Measurements from ENCODE around the gene DUSP1. TPM values are rescaled to one million over a fixed set of nuclear protein-coding genes. Genes with fewer than 3 reads are reported as not detected.

The DUSP1 gene
- total RNA-seq, 1 experiment from 2014 or later = 275 TPM

DNA sequence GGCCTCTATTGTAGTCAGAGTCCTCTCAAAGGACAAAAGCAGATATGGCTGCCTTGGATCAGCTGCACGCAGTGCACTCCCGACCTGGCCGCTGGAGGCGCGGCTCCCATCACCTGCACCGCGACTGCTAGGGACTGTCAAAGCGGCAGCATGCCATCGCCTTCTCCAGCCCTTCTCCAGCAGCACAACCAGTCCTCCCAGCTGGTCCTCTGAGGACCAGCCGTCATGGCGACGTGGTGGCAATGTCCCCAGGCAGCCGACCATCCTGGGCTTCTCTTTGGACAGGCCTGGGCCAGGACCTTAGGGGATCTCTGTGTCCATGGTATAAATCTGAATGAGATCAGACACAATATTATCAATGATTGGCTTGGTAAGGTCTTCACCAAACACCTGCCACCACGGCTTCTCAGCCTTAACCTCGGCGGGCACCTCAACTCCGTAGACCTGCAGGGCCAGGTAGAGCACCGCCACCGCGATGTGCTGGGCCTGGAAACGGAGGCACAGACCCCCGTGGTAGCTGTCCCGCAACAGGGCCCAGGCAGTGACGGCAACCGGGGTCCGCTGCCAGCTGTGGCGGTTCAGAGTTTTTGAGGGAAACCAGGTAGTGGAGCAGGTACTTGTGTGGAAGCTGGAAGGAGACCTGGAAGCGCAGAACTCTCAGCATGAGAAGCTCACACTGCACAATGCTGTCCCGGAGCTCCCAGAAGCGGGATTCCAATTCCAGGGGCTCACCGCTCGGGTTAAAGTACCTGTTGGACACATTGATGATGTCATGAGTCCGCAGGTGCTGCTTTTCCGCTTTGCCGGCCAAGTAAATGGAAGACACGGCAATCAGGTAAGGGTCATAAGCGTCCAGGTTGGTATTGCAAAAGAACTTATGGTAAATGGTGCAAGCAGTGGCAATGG is 8.5 kb downstream of the DUSP1 start:
- no peak for DNase-seq (ENCODE audit: low spot score)

DNA sequence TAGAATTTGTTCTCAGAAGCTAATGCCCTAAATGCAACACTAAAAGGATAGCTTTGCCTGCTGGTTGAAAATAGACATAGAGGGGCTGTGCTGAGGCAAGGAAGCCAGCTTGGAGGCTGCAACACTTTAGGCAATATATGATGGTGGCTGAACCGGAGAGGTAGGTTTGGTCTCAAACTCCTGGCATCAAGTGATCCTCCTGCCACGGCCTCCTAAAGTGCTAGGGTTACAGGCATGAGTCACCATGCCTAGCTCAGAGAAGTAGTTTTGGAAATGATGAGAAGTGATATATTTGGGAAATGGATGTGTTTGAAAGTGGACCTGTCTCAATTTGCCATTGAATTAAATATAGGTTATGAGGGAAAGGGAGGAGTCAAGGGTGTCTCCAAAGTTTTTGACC is 10.0 kb downstream of the DUSP1 start:
- DNase-seq (ENCODE audit: low spot score) = no peak

GRCh38 chr5:172760136-172760535 is 10.9 kb downstream of the DUSP1 start:
- DNase-seq (ENCODE audit: low spot score) = no peak

DNA sequence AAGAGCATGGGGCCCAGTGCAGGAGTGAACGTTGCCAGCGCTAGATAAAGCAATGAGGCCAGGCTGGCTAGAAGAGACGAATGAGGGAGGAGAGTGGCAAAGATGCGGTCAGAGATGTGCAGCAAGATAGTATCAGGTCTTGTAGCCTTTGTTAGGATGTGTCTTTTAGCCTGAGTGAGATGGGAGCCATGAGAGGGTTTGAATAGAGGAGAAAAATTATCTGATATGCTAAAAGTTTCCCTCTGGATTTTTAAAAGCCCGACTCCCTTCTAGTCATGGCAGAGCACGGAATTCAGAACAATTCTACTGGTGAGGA is 12.2 kb downstream of the DUSP1 start:
- no peak for DNase-seq (ENCODE audit: low spot score)

GRCh38 chr5:172758077-172758833 is 12.7 kb downstream of the DUSP1 start:
- peak; percentile 50 for DNase-seq (ENCODE audit: low spot score)

DNA sequence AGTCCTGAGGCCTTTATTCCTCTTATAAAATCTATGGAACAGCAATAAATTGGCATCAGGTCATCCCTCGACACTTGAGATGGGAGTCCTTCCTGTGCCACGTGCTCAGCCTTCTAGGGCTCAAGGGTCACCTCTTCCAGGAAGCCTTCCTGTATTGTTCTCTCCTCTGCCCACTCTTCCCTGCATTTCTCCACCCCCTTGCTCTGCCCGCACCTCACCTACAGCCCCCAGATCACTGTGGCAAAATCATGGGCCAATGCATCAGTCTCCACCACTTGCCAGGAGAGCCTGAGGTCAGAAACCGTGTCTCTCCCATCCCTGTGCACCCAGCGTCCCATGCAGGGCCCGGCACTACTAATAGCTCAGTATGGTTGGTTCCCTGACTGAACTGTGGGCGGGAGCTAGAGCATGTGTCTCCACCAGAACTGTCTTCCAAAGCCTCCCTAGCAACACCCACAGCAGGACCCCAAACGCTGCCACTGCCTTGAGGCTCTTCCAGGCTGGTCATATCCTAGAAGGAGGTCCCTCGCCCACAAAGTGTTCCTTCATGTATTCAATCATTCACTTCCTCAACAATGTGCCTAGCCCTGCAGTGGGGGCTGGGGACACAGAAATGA is 13.5 kb downstream of the DUSP1 start:
- no peak for DNase-seq (ENCODE audit: low spot score)

GRCh38 chr5:172756764-172757393 is 14.1 kb downstream of the DUSP1 start:
- DNase-seq (ENCODE audit: low spot score) = no peak

- no peak for DNase-seq (ENCODE audit: low spot score)
These were observed 16.2 kb downstream of the DUSP1 start for GRCh38 chr5:172754596-172755356.

DNA sequence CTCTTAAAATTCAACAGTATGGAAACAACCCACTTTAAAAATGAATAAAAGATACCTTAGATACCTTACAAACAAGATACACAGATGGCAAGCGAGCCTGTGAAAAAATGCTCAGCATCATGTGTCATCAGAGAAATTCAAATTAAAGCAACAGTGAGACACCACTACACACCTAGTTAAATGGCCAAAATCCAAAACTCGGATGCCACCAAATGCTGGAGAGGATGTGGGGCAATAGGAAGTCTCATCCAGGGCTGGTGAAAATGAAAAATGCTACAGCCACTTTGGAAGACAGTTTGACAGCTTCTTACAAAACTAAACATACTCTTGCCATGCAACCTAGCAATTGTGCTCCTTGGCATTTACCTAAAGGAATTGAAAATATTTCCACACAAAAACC is 17.9 kb downstream of the DUSP1 start:
- no peak for DNase-seq (ENCODE audit: low spot score)

GRCh38 chr5:172751761-172752510 is 19.1 kb downstream of the DUSP1 start:
- no peak for DNase-seq (ENCODE audit: low spot score)

DNA sequence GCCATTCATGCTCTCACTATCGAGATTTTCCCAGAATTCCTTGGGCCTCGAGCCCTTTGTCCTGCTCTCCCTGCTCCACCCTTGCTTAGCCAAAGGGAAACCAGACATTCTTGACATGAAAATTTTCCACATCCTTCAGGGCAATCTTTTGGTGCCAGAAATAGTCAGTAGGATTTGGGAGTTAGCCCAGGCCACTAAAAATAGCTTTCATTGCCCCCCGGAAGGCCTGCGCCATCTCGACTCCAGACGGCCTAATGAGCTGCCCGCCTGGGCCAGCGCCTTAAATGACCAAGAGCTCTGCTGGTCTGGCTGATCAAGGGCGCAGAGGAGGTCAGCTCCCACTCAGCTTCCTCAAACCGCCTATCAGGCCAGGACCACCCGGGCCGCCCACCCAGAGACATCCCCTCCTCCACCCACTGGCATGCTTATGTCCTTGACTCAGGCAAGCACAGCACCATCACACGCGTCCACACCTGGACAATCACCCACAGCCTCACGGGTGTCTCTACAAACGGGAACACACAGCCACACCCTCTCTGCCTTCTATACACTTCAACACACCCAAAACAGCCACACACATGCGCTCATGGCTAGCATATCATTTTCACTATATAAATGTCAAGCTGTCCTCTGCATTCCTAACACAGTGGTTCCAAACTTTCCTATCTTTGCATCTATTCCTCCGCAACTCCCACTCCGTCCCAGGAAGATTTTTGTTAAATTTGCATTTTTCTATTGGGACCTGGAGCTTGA is 20.9 kb downstream of the DUSP1 start:
- DNase-seq (ENCODE audit: low spot score) = peak; percentile 50

- DNase-seq (ENCODE audit: low spot score) = no peak
These were observed 21.9 kb downstream of the DUSP1 start for GRCh38 chr5:172749076-172749475.

GRCh38 chr5:172748341-172748843 is 22.6 kb downstream of the DUSP1 start:
- DNase-seq (ENCODE audit: low spot score) = no peak

DNA sequence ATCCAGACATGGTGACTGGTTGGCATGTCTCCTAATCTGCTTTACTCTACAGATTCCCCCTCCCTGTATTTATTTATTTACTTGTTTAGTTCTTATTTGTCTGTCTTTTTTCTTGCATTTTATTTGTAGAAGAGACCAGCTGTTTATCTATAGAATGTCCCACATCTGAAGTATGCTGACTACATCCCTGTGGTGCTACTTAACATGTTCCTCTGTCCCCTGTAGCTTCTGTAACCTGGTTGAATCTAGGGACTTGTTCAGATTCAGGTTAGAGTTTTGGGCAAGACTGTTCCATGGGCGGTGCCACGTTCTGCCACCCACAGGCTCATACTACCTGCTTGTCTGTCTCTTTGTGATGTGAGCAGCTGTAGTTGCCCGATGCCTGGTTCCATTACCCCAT is 23.5 kb downstream of the DUSP1 start:
- DNase-seq (ENCODE audit: low spot score) = no peak

DNA sequence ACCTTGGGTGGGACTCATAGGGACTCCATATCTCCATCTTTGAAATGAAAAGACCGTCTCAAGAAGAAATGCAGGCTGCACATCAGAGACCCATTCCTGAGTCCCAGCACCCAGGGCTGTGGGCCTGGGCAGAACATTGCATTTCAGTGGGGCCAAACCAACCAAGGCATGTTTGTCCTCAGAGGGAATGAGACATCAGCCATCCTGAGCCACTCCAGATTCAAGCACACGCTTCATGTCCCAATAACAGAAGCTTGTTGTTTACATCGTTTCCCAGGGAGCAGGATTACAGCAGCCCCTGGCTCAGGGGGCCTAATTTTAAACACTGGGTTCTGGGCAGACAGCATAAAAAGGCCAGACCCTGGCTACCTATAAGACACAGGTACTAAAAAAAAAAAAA is 24.3 kb downstream of the DUSP1 start:
- no peak for DNase-seq (ENCODE audit: low spot score)

DNA sequence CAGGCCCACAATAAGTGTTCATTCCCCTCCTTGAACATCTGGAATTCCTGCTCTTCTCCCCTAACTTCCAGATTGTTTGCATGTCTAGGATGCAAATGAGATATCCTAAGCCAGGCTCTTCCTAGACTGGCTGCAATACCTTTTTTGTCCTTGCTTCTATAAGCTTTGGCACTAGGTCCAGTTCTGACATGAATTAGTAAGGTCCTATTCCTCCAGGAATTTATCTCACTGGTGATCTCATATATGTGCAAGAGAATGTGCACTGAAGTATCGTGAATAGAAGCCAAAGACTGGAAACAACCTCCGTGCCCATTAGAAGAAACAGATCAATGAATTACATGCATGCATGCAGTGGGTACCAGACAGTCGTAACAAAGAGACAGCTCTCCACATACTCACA is 25.2 kb downstream of the DUSP1 start:
- no peak for DNase-seq (ENCODE audit: low spot score)

DNA sequence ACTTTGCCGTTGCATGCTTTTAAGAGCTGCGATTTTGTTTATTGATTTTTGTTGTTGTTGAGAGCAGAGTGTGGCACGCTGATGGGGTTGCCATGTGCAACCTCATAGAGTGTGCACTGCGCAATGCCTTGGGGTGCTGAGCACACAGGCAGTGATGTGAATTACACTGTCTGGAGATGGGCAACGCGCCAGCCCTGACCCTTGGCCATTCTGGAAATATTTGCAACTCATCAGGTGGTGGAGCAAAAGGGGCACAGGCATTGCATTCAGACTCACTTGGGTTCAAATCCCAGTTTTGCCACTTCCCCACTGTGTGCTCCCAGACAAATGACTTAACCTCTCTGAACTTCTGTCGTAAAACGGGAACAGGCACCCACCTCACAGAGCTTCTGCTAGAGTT is 25.6 kb downstream of the DUSP1 start:
- DNase-seq (ENCODE audit: low spot score) = no peak

DNA sequence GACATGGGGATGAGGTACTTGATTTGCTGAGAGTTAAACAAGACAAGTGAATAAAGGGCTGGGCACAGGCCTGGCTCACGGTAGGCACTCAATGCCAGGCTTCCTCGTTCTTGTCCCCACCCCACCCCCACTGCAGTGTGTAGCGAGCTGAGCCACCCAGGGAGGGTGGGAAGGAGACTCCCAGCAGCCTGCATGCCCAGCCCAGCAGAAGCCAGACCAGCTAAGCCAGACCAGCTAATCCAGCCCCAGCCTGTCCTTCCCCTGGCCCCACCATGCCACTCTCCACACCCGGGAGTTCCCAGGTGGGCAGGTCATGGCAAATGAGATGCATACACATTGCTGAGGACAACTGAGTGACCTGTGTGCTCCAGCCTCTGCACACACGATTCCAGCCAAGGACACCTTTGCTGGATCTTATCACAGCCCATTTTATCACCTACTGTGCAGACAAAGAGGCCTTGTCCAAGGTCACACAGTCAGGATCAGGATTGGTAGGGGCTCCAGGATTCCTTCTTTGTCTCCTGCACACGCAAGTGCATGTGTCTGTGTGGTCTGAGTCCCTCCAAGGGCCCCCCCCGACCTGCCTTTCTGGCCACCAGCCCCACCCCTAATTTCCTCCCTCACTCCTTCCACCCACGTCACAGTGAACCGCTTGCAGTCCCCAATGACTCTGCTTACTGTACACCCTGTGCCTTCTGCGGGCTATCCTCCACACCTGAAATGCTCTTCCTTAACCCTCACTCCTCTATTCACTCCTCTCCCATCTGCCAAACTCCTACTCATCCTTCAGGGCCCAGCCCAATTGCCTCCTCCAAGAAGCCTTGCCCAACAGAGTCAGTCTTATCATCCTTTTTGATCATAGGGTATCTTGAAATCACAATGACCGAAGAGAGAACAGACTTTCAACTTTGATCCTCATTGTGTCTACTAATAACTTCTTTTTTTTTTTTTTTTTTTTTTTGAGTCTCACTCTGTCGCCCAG is 26.6 kb downstream of the DUSP1 start:
- peak; percentile 84 for DNase-seq (ENCODE audit: low spot score)

Measured in HT-29 (cell line).